GM21825 (cell line): ENCODE results near the gene SIRPG.
"Not testable (repeated sequence)": the region's sequence is repeated elsewhere in the genome, so short reads cannot be mapped to it uniquely, and the experiment has no call there.

Source experiments
- ATAC-seq: cut with Tn5 transposase; IDR thresholded peaks from one replicate; pipeline ENCODE4 v1.9.1; 2021; ENCODE audit warnings: mild to moderate bottlenecking, moderate library complexity; ENCODE audit not compliant: unreplicated experiment

The SIRPG gene

DNA sequence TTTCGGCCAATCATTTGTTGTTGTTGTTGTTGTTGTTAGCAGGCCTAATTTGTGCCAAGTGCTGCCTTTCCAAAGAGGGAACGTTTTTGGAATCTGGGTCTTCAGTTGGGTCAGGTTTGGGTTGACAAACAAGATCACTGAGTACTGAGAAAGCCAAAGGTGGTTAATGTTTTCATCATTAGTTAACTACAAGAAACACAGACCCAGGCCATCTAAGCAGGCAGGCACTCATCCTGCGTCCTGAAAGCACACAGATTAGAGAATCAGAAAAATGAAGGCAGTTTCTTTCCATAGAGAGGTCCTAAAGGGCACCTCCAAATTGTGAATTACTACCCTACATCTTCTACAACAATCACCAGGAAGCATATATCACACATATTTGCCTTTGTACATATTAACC lies 15.1 kb upstream of the SIRPG start:
- ATAC-seq: no peak

DNA sequence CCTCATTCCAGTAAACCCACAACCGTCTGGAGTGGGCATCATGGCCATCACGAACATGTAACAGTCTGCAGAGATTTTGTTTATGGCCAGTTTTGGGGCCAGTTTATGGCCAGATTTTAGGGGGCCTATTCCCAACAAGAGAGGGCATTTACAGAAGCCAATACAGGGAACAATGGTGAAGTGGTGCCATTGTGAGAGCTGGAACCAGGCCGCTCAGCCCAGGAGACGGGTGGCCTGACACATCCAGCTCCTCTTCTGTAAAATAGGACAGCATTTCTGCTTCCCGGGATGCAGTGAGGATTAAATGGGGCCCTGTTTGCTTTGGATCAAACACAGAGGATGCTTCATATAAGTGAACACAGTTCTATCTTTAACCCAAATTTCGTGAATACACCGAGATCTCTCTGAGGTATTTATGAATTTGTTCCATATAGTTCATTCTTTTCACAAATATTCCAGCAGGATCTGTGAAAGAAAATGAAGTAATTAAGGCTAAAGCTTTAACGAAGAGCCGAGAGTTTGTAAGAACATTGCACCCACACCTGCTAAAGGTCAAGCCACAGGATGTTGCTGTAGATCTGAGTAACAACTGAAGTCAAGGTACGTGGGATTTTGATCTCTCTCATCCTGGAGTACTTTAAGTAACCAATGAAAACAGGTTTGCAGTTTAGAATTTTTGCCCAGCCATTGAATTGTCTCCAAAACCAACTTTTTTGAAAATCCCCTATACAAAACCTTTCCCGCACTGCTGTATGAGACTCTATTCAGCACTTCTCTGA lies 14.5 kb upstream of the SIRPG start:
- no peak for ATAC-seq

DNA sequence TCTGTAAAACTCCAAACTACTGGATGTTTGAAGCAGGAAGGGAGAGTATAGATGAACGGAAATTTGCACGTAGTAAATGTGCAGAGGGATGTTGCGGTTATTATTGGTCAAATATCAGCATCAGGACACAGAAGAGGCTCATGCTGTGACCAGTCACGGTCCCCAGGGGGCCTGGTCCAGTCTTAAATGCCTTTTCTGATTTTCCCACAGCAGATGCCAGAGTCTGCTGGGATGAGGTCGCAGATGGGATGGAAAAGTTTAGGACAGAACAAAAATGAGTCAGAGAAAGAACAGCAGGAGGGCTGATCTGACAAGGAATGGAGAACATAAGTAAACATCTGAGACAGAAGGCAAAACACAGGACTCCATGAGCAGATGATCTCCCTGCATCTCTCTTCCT lies 11.7 kb upstream of the SIRPG start:
- ATAC-seq: no peak

DNA sequence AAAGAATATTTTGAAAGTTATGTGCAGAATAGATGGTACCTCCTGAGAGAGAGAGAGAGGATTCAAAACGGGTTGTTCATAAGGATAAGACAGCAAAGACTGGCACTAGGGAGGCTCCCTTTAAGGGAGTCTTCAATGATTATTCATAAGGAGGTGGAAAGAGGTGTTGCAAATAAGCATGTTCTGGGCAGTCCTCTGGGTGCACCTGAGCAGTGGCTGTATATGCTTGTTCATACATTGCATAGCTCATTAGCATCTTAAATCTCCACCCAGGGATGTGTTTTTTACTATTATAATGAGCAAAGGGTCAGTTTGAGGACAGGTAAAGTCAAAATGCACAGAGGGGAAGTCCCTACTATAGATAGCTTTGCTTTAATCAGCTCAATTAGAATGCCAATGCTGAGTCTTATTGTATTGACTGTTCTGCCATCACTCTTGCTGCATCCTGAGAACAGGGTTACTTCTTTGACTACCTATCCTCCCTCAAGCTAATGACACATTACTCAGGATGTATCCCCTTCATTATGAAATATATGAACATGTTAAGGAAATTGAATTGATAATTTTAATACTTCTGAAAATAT lies 10.0 kb upstream of the SIRPG start:
- ATAC-seq: no peak

DNA sequence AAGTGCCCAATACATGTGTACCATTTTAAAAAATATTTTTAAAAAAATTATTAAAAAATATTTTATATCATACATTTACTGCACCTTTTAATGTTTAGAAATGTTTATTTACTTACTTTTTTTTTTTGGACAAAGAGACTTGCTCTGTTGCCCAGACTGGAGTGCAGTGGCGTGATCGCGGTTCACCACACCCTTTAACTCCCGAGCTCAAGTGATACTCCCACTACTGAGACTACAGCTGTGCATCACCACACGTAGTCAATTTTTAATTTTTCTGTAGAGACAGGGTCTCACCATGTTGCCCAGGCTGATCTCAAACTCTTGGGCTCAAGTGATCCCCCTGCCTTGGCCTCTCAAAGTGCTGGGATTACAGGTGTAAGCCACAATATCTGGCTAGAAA lies 9.2 kb upstream of the SIRPG start:
- ATAC-seq: no peak

DNA sequence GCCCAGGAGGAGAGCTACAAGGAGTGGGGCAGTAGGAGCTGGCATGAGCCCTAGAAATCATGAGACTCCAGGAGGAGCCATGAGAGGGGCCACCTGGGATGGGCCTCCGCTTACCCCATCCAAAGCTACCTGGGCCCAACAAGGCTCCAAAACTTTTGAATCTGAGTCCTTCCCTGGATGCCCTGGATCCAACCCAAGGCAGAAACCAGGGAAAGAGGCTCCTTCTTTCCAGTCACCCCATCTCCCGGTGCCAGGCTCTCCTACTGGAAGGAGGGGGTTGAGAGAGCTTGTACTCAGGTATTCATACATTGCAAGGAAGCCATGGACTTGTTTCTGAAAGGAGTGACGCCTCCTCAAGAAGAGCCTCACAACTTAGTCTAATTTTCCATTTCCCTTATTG lies 7.8 kb upstream of the SIRPG start:
- ATAC-seq: no peak

DNA sequence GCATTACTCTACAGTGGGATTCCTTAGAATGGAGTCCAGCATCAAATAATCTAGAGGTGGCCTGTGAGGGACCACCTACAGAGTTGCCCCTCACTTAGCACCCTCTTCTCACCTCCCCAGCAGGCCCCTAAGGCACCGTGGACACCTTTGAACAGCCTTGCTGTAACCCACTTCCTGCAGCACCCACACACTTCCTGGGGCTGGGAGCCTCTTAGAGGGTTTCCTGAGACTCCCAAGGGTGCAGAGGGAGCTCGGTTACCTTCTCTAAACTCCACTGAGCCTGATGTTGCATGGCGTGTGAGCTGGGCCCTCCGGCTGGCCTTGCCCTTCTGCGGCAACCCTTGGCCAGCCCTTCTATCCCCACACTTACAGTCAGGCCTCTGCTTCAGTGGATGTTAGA lies 7.3 kb upstream of the SIRPG start:
- no peak for ATAC-seq

DNA sequence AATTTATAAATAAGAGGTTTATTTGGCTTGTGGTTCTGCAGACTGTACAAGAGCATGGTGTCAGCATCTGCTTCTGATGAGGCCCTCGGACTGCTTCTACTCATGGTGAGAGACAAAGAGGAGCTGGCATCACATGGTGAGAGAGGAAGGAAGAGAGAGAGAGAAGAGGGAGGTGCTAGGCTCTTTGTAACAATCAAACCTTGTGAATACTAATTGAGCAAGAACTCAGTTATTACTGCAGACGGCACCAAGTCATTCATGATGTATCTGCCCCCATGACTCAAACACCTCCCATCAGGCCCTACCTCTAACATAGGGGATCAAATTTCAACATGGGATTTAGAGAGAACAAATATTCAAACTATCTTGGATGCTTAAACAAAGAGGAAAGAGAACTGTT lies 6.3 kb upstream of the SIRPG start:
- ATAC-seq: no peak

DNA sequence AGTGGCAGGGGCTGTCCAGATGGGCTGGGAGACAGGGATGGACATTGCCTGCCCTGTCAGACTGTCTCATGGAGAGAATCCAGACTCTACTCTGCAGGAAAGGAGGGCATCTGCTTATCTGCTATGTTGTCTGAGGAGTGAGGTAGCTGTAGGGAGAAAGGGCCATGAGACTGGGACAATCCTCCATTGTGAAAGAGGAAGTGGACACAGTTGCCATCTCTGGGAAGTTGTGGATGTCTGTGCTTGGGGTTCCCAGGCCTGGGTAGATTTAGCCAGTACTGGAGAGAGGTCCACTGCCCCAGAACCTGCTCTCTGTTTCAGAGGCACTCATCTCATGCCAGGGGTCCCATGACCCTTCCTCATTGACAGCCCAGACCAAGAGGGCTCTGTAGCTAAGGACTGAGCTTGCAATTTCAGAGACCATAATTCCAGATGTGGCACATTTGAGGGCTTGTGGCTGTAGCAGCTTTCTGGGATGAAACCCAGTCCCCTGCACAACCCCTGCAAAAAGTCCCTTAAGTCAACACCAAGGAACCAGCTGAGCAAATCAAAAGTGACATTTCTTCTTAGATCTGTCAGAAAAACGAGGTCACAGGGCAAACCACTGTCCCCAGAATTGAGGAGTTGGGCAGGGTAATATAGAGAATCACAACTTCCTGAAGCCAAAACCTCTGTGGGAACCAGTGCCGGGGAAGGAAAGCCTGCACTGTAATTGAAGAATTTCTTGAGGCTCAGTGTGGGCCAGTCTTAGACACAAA lies 4.1 kb upstream of the SIRPG start:
- no peak for ATAC-seq

DNA sequence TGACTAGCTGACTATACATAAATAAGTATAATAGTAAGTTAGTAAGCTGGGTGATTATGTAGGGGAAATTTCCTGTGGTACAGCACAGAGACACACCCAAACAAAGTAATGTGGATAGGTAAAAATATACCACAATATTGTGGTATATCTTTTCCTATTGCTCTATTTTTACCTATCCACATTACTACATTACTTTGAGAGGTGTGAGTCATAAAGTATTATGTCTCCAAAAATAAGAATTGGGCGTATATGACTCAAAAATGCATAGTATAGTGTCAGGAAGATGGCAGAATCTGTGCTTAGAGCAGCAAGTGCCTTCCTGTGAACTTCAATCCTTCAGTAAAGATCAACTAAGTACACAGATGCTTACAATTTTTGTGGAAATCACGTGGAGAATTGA lies 2.7 kb upstream of the SIRPG start:
- ATAC-seq: no peak

DNA sequence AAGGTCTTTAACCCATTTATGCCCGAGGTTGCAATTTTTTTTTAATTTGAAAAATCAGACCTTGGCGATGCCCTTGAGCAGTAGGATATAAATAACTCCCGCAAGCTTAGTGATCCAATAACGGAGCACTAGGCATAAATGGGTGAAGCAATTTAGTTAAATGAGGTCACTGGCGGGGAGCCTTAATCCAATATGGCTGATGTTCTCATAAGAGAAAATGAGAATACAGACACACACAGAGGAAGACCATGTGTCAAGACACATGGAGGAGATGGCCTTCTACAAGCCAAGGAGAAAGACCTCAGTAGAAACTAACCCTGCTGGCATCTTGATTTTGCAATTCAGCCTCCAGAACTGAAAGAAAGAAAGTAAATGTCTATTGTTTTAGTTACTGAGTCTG lies 735 bp downstream of the SIRPG start:
- no peak for ATAC-seq

DNA sequence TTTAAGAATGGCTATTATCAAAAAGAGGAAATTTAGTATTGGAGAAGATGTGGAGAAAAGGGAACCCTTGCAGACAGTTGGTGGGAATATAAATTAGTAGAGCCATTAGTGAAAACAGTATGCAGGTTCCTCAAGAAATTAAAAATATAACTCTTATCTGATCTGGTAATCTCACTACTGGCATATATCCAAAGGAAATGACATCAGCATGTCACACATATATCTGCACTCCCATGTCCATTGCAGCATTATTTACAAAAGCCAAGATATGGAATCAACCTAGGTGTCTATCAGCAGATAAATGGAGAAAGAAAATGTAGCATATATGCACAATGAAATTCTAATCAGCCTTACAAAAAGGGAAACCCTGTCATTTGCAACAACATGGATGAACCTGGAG lies 2.6 kb downstream of the SIRPG start:
- no peak for ATAC-seq

DNA sequence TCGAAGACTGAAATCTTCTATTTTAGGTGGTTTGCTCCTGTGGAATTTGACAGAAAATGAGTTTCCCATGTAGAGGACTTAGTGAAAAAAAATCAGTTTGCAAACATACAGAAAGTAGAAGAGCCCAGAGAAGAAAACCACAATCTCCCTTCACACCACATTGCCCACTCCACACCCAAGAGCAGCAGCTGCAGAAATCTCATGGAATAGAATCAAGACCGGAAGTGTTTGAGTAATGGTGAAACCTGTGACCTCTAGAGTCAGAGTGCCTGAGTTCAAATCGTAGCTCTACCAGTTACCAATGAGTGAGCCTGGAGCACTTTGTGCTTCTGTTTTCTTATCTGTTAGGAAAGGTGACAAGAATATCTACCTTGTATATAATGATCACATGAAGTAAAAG lies 4.6 kb downstream of the SIRPG start:
- no peak for ATAC-seq

DNA sequence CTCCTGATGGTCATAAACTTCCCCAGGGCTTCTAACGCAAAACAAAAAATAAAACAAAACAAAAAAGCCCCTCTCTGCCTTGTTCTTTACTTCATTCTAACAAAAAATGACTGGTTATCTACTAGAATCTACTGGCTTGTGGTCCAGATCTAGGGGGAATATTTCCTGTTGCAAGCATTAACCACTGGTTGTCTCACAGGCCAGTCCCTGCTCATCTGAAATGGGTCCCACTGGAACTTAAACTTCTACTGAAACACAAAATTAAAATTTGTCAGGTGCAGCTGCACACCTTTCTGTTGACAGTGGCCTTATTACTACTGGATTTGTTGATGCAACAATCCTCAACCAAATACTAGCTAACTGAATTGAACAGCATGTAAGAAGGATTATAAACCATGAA lies 5.5 kb downstream of the SIRPG start:
- ATAC-seq: no peak

DNA sequence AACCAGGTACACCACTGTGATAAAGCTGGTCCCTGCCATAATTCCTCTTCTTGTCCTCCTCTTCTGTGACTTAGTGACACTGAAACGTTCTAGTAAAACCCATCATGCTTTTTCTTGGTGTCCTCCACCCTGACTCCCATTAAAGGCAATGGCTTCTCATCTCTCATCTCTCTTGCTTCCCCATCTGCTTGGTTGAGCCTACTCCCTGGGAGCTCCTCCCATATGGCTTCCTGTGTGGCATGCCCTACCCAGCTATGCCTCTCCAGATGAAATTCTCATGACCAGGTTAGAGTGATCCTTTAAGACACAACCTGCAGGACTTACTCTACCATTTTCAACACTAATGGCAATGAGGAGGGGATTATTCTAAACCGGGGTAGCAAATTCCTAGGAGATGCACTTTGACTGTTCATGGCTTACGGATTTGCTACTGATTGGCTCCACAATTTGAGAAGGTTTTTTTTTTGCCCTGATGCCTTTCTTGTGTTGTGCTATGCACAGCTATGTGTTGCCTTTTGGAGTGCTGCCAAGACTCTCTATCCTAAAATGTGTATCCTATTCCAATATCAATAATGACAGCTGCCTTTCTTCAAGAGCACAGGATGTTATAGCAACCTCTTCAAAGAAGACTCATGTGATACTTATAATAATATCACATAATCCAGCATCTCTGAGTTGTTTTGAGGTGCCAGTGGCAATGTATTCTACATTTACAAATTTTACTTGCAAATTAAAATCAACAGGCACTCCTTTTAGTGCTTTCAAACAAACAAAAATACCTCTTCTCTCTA lies 6.1 kb downstream of the SIRPG start:
- ATAC-seq: no peak

DNA sequence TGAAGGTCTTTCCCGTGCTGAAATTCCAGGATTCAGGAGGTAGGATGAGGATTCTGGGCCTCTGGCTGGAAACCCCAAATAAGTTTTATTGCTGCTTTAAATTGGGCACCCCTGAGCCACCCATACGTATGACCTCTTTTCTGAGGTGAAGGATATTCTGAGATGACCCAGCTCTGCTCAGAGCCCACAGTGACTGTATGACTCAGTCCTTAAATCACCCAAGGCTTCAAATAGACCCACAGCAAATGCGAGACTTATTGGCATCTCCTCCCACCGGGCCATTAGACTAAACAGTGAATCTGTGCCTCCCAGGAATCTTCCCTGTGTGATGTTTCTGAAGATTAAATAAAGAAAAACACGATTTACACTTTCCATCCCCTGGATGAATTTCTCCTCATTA lies 9.5 kb downstream of the SIRPG start:
- no peak for ATAC-seq

DNA sequence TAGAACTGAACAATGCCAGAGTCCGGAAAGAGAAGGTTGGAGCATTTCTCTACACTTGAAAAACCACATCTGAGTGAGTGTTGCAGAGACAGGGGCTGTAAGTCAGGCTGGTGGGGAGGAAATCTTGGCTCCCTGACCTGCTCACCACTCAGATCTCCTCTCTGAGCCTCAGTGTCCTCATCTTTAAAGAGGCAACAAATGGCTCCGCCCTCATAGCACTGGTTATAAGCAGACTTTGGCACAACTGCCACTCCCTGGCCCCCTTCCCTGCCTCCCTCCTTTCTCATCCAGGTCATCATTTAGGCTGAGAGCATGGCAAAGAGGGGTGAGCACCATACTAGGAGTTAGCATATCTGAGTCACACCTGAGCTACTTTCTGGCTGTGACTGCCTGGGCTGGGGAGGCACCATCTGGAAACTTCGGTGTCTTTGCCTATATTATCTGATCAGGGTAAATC lies 10.6 kb downstream of the SIRPG start:
- ATAC-seq: no peak

DNA sequence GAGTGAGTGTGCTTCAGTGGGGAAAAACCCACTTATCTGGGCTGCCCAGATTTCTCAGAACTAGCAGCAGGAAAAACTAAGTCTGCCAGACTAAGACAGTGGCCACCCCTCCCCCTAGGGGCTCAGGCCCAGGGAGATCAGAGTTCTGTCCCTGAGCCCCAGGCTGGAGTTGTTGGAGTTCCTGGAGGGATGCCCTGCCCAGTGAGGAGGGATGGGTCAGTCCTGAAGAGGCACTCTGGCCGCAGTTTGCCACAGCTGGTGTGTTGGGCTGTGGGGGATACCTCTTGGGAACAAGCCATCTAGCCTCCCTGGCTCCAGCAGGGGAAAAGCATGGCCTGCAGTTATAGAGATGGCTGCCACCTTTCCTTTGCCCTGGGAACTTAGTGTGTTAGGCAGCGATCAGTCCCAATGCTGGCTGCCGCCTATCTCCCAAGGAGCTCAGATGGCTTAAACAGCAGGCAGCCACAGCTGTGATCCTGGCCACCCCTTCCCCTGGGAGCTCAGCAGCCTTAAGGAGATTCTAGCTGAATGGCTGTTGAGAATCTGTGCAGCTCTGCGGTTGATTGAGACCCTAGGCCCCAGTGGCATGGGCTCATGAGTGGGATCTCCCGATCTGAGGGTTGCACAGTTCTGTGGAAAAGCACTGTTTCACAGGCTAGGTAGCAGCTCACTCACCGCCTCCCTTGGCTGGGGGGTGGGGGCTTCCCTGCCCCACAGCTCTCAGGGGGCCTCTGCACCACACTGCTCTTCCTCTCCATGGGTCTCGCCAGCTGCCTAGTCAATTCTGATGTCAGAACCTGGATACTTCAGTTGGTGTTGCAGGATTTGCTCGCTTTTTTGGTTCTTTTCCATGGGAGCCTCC lies 13.2 kb downstream of the SIRPG start:
- no peak for ATAC-seq

DNA sequence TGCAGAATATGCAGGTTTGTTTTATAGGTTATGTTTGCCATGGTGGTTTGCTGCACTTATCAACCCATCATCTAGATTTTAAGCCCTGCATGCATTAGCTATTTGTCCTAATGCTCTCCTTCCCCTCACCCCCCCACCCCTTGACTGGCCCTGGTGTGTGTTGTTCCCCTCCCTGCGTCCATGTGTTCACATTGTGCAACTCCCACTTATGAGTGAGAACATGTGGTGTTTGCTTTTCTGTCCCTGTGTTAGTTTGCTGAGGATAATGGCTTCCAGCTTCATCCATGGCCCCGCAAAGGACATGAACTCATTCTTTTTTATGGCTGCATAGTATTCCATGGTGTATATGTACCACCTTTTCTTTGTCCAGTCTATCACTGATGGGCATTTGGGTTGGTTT lies 18.9 kb downstream of the SIRPG start:
- ATAC-seq: not testable (repeated sequence)

DNA sequence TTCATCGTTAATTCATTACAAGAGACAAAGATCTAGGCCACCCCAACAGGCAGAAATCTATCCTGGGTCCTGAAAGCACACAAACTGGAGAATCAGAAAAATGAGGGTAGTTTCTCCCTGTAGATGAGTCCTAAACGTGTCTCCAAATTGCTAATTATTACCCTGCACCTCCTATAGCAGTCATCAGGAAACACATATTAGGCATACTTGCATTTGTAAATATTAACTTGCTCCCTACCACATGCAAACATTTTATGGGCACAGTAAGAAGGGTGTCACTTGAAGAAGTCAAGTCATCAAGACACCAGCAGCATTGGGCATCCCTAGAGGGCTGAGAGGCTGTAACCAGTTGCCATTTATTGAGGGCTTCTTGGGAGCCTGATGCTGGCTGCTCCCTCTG lies 19.8 kb downstream of the SIRPG start:
- ATAC-seq: no peak
